ENCODE data around the gene ELMO1. TPM values are rescaled to one million over a fixed set of nuclear protein-coding genes. Genes with fewer than 3 reads are reported as not detected.

ELMO1 gene
- total RNA-seq, 1 donor from 2014 or later: 53.8 TPM

DNA sequence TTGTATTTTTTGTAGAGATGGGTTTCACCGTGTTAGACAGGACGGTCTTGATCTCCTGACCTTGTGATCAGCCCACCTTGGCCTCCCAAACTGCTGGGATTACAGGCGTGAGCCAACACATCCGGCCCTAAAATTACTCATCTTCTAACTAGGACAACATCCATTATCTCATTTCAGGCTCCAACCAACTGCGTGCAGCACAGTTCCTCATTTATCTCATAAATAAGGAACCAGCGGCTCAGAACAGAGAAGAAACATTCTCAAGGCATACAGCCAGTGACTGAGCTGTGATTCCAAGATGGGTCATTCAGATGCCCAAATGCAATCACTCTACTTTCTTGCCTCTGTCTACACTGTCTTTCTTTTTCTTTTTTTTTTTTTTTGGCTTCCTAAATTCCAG lies 356.1 kb downstream of the ELMO1 start:
- Histone ChIP-seq H3K4me1 (no peaks in the 10 kb centered on the region), H3K27me3 (no peaks in the 10 kb centered on the region), H3K36me3 (peaks cover 15% of the 10 kb centered on the region), H3K4me3 (no peak overlapping the region), H3K9me3 (no peaks in the 10 kb centered on the region), H3K27ac (no peak overlapping the region)
- DNase-seq (no peak), ATAC-seq (peak; percentile 88)
- TF ChIP-seq, protein P1, sequence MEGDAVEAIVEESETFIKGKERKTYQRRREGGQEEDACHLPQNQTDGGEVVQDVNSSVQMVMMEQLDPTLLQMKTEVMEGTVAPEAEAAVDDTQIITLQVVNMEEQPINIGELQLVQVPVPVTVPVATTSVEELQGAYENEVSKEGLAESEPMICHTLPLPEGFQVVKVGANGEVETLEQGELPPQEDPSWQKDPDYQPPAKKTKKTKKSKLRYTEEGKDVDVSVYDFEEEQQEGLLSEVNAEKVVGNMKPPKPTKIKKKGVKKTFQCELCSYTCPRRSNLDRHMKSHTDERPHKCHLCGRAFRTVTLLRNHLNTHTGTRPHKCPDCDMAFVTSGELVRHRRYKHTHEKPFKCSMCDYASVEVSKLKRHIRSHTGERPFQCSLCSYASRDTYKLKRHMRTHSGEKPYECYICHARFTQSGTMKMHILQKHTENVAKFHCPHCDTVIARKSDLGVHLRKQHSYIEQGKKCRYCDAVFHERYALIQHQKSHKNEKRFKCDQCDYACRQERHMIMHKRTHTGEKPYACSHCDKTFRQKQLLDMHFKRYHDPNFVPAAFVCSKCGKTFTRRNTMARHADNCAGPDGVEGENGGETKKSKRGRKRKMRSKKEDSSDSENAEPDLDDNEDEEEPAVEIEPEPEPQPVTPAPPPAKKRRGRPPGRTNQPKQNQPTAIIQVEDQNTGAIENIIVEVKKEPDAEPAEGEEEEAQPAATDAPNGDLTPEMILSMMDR (IDR thresholded peaks at IDR 0.05): no peak
- intact Hi-C loops (cut with DNase I): no loop called here

DNA sequence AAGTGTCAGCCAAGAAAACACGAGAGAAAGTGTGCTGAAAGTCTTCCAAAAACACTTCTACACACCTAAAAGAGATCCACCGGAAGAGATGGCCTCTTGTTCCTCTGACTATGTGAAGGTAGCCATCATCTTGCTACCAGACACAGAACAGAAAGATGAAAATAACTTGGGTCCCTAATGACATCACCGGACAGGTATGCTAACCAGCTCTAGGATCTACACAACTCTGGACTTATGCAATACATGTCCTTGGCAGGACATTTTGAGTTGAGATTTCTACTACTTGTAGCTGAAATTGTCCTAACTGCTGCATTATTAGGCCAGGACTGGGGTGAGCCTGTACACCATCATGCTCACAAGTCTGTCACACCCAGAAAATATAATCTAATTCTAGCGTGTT lies 358.7 kb downstream of the ELMO1 start:
- Histone ChIP-seq H3K36me3 (peaks cover 4% of the 10 kb centered on the region), H3K4me3 (no peak overlapping the region), H3K27me3 (no peaks in the 10 kb centered on the region), H3K27ac (no peak overlapping the region), H3K9me3 (no peaks in the 10 kb centered on the region), H3K4me1 (no peaks in the 10 kb centered on the region)
- peak; percentile 61 for ATAC-seq
- TF ChIP-seq, protein P1 (IDR thresholded peaks at IDR 0.05): no peak
- intact Hi-C loops (cut with DNase I): no loop called here
- no peak for DNase-seq

DNA sequence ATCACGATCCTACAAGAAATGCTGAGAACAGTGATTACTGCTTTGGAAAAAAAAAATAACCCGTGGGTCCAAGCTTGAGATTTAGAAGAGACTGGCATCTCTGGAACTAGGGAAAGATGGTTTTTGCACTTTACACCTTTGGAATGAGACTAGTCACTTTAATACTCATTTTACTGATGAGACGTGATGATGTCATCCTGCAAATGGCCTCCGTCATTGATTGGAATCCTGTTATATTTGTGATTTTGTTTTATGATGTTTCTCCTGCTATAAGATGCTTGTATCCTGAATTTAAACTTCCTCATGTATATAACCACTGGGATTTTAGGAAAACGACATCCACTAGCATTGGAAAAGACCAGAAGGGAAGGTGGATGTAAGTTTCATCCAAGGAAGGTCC lies 363.1 kb downstream of the ELMO1 start:
- no peak overlapping the region for H3K4me3 ChIP-seq
- intact Hi-C loops (cut with DNase I): no loop called here
- TF ChIP-seq, protein P1 (IDR thresholded peaks at IDR 0.05): no peak
- peaks cover 4% of the 10 kb centered on the region for H3K4me1 ChIP-seq
- no peak for ATAC-seq
- DNase-seq: no peak
- no peaks in the 10 kb centered on the region for H3K36me3 ChIP-seq
- H3K27me3 ChIP-seq: no peaks in the 10 kb centered on the region
- H3K9me3 ChIP-seq: no peaks in the 10 kb centered on the region
- H3K27ac ChIP-seq: no peak overlapping the region

- ATAC-seq (no peak), DNase-seq (no peak)
- no peaks in the 10 kb centered on the region for H3K27me3 ChIP-seq
- peaks cover 4% of the 10 kb centered on the region for H3K4me1 ChIP-seq
- H3K27ac ChIP-seq: no peak overlapping the region
- H3K9me3 ChIP-seq: no peaks in the 10 kb centered on the region
- TF ChIP-seq, protein P1 (IDR thresholded peaks at IDR 0.05): no peak
- no peaks in the 10 kb centered on the region for H3K36me3 ChIP-seq
- intact Hi-C loops (cut with DNase I): no loop called here
- H3K4me3 ChIP-seq: no peak overlapping the region
These were observed 364.4 kb downstream of the ELMO1 start for GRCh38 chr7:37084303-37084702.

GRCh38 chr7:37083311-37084096 lies 365.2 kb downstream of the ELMO1 start:
- H3K27me3 ChIP-seq: no peaks in the 10 kb centered on the region
- intact Hi-C loops (cut with DNase I): no loop called here
- H3K4me3 ChIP-seq: no peak overlapping the region
- H3K36me3 ChIP-seq: no peaks in the 10 kb centered on the region
- H3K9me3 ChIP-seq: no peaks in the 10 kb centered on the region
- H3K27ac ChIP-seq: peak overlapping the region; percentile 39
- H3K4me1 ChIP-seq: peaks cover 4% of the 10 kb centered on the region
- DNase-seq (no peak), ATAC-seq (peak; percentile 17)
- TF ChIP-seq, protein P1 (IDR thresholded peaks at IDR 0.05): no peak
